Adipocyte (in vitro differentiated cells): ENCODE results near the gene SHBG.
"Not testable (repeated sequence)": the region's sequence is repeated elsewhere in the genome, so short reads cannot be mapped to it uniquely, and the experiment has no call there.

ENCODE experiments used
- DNase-seq: peaks from one replicate; pipeline ENCODE4 v3.0.0-alpha.2; 2015; ENCODE audit warnings: low read depth
- H3K27me3 ChIP-seq: replicated peaks from 2 replicates; pipeline ENCODE4 v1.7.0; 2013; ENCODE audit warnings: mild to moderate bottlenecking, low read length, moderate library complexity; ENCODE audit not compliant: control insufficient read depth, insufficient read depth
- H3K36me3 ChIP-seq: 2 replicates; pipeline ENCODE4 v1.7.0; 2013; ENCODE audit warnings: low read length, mild to moderate bottlenecking, moderate library complexity; ENCODE audit not compliant: control insufficient read depth, insufficient read depth, severe bottlenecking
- H3K4me1 ChIP-seq: 2 replicates; pipeline ENCODE4 v1.7.0; 2013; ENCODE audit warnings: mild to moderate bottlenecking, low read length, moderate library complexity; ENCODE audit not compliant: control insufficient read depth, insufficient read depth
- H3K4me3 ChIP-seq: 2 replicates; pipeline ENCODE4 v1.7.0; 2013; ENCODE audit warnings: mild to moderate bottlenecking, low read length, moderate library complexity
- H3K9ac ChIP-seq: 2 replicates; pipeline ENCODE4 v1.7.0; 2013; ENCODE audit warnings: mild to moderate bottlenecking, low read length, moderate library complexity
- H3K9me3 ChIP-seq: 2 replicates; pipeline ENCODE4 v1.7.0; 2013; ENCODE audit warnings: mild to moderate bottlenecking, low read length, moderate library complexity; ENCODE audit not compliant: control insufficient read depth

The SHBG gene

GRCh38 chr17:7632492-7632894, 2.6 kb downstream of the SHBG start:
- Histone ChIP-seq H3K4me1 (no peaks in the 10 kb centered on the region), H3K36me3 (no peaks in the 10 kb centered on the region), H3K27me3 (peaks cover 4% of the 10 kb centered on the region), H3K4me3 (no peak overlapping the region), H3K9me3 (no peaks in the 10 kb centered on the region), H3K9ac (peak overlapping the region; percentile 30)
- peak; percentile 67 for DNase-seq

DNA sequence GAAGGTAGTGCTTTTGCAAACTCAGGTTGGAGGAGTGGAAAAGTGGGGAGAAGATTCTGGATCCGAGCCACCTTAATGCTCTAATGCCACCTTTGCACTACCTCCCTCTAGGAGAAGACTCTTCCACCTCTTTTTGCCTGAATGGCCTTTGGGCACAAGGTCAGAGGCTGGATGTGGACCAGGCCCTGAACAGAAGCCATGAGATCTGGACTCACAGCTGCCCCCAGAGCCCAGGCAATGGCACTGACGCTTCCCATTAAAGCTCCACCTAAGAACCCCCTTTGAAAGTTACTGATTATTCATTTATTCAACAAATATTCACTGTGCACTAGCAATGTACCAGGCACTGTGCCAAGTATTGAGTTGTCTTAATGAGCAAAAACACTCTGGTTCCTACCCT, 3.2 kb downstream of the SHBG start:
- Histone ChIP-seq H3K9me3 (no peaks in the 10 kb centered on the region), H3K9ac (peak overlapping the region; percentile 30), H3K27me3 (peaks cover 4% of the 10 kb centered on the region), H3K4me3 (no peak overlapping the region), H3K36me3 (no peaks in the 10 kb centered on the region), H3K4me1 (no peaks in the 10 kb centered on the region)
- DNase-seq: no peak

DNA sequence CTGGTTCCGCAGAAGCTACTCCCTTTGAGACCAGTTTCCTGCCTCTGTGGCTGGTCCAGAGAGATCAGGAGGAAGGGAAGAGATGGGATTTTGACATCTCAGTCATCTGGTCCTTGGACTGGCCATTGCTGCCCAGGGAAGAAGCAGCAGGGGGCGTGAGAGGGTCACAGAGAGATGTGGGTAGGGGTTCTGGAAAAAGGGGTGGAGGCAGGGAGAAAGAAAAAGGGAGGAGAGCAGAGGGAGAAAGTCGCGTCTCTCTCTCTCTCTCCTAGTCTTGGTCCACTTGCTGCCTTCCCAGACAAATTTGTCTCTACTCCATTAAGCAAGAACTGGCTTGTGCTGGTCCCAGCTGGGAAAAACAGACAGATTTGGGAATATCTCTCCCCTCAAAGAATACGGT, 4.4 kb downstream of the SHBG start:
- Histone ChIP-seq H3K9me3 (no peaks in the 10 kb centered on the region), H3K9ac (no peak overlapping the region), H3K4me3 (no peak overlapping the region), H3K4me1 (no peaks in the 10 kb centered on the region), H3K36me3 (no peaks in the 10 kb centered on the region), H3K27me3 (peaks cover 4% of the 10 kb centered on the region)
- peak; percentile 46 for DNase-seq

- H3K27me3 ChIP-seq: peaks cover 4% of the 10 kb centered on the region
- no peak for DNase-seq
These were observed 6.2 kb downstream of the SHBG start for GRCh38 chr17:7636163-7636562.

DNA sequence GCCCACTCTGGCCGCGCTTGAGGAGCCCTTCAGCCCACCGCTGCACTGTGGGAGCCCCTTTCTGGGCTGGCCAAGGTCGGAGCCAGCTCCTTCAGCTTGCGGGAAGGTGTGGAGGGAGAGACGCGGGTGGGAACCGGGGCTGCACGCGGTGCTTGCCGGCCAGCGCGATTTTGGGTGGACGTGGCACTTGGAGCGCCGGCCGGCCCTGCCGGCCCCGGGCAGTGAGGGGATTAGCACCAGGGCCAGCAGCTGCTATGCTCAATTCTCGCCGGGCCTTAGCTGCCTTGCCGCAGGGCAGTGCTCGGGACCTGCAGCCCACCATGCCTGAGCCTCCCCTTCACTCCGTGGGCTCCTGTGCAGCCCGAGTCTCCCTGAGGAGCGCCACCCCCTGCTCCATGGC, 10.8 kb downstream of the SHBG start:
- no peak for DNase-seq
- no peak overlapping the region for H3K4me3 ChIP-seq
- H3K36me3 ChIP-seq: no peaks in the 10 kb centered on the region
- H3K27me3 ChIP-seq: peaks cover 14% of the 10 kb centered on the region
- no peaks in the 10 kb centered on the region for H3K4me1 ChIP-seq
- no peaks in the 10 kb centered on the region for H3K9me3 ChIP-seq
- H3K9ac ChIP-seq: no peak overlapping the region

More at GRCh38 chr17:7636163-7636562, 6.2 kb downstream of the SHBG start:
- no peaks in the 10 kb centered on the region for H3K36me3 ChIP-seq
- H3K4me1 ChIP-seq: no peaks in the 10 kb centered on the region
- H3K9ac ChIP-seq: no peak overlapping the region
- no peak overlapping the region for H3K4me3 ChIP-seq
- H3K9me3 ChIP-seq: no peaks in the 10 kb centered on the region

- H3K36me3 ChIP-seq, H3K4me1 ChIP-seq, DNase-seq, H3K4me3 ChIP-seq, H3K9ac ChIP-seq, H3K9me3 ChIP-seq: not testable (repeated sequence)
- peaks cover 19% of the 10 kb centered on the region for H3K27me3 ChIP-seq
These were observed 11.7 kb downstream of the SHBG start for GRCh38 chr17:7641635-7642034.

DNA sequence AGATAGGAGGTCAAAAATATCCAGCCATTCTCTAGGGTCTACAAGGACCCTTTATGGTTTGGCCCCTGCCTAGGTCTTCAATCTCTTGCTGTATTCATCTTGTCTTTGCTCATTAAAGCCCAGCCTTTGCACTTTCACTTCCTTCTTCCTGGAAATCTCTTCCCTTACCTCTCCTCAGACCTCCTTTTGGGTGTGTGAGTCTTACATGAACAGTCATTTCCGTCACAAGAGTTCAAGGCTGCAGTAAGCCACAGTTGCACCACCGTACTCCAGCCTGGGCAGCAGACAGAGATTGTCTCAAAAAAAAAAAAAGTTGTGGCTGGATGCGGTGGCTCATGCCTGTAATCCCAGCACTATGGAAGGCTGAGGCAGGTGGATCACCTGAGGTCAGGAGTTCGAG, 14.8 kb downstream of the SHBG start:
- Histone ChIP-seq H3K9ac (no peak overlapping the region), H3K27me3 (peaks cover 39% of the 10 kb centered on the region), H3K36me3 (no peaks in the 10 kb centered on the region), H3K4me1 (no peaks in the 10 kb centered on the region), H3K9me3 (no peaks in the 10 kb centered on the region), H3K4me3 (no peak overlapping the region)
- DNase-seq: no peak

DNA sequence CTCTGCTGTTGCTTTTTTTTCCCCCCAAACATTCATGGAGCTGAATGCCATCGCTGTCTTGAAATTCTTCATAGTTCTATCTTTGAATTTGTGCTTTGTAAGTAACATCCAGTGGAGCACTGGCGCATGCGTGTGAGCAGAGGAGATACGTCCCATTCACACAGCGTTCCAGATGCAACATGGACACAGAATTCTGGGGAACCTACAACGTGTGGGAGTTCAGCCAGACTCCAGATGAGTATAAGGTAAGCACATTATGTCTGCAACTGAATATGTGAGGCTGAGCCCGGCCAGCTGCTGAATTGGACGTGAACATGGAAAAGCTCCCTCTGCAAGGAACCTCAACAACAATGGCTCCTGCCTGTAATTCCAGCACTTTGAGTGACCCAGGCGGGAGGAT, 16.5 kb downstream of the SHBG start:
- no peak overlapping the region for H3K9ac ChIP-seq
- peaks cover 52% of the 10 kb centered on the region for H3K27me3 ChIP-seq
- H3K4me3 ChIP-seq: no peak overlapping the region
- H3K9me3 ChIP-seq: no peaks in the 10 kb centered on the region
- no peaks in the 10 kb centered on the region for H3K36me3 ChIP-seq
- H3K4me1 ChIP-seq: peaks cover 5% of the 10 kb centered on the region
- DNase-seq: no peak

- H3K9ac ChIP-seq: no peak overlapping the region
- DNase-seq: no peak
- no peaks in the 10 kb centered on the region for H3K9me3 ChIP-seq
These were observed 17.1 kb downstream of the SHBG start for GRCh38 chr17:7647018-7647417.

GRCh38 chr17:7650509-7651096, 20.7 kb downstream of the SHBG start, which contains the start of gene ATP1B2:
TSS of gene ATP1B2 (plus strand) at chr17:7650926. CDS start at chr17:7651519, 593 bp downstream.
- no peaks in the 10 kb centered on the region for H3K36me3 ChIP-seq
- peaks cover 7% of the 10 kb centered on the region for H3K4me1 ChIP-seq
- no peaks in the 10 kb centered on the region for H3K9me3 ChIP-seq
- peaks cover 64% of the 10 kb centered on the region for H3K27me3 ChIP-seq
- no peak within 1 kb of the TSS for H3K9ac ChIP-seq
- peak within 1 kb of the TSS; percentile 47 for H3K4me3 ChIP-seq
- DNase-seq: peak; percentile 49

More at GRCh38 chr17:7647018-7647417, 17.1 kb downstream of the SHBG start:
- H3K4me3 ChIP-seq: no peak overlapping the region
- H3K4me1 ChIP-seq: peaks cover 7% of the 10 kb centered on the region
- peaks cover 52% of the 10 kb centered on the region for H3K27me3 ChIP-seq
- no peaks in the 10 kb centered on the region for H3K36me3 ChIP-seq

- Histone ChIP-seq H3K9me3 (no peaks in the 10 kb centered on the region), H3K4me1 (peaks cover 7% of the 10 kb centered on the region), H3K4me3 (peak overlapping the region; percentile 47), H3K36me3 (no peaks in the 10 kb centered on the region), H3K9ac (no peak overlapping the region), H3K27me3 (peaks cover 64% of the 10 kb centered on the region)
- no peak for DNase-seq
These were observed 21.2 kb downstream of the SHBG start for GRCh38 chr17:7651097-7651664.
